T1000 (cell line): Measurements from ENCODE around the gene FIBCD1.

Source experiments
- DNase-seq: peaks from one replicate; lab custom pipeline; 2025; ENCODE audit warnings: mixed read lengths; lab: John Stamatoyannopoulos, UW

The FIBCD1 gene

GRCh38 chr9:130878295-130878694, 60.8 kb downstream of the FIBCD1 start:
- DNase-seq: no peak

- no peak for DNase-seq
Measured at GRCh38 chr9:130877300-130877699, 61.7 kb downstream of the FIBCD1 start.

GRCh38 chr9:130874783-130875182, 64.3 kb downstream of the FIBCD1 start:
- no peak for DNase-seq

GRCh38 chr9:130873966-130874365, 65.1 kb downstream of the FIBCD1 start:
- DNase-seq: no peak

GRCh38 chr9:130872912-130873503, 66.0 kb downstream of the FIBCD1 start:
- DNase-seq: no peak

- DNase-seq: no peak
Measured at GRCh38 chr9:130872508-130872907, 66.5 kb downstream of the FIBCD1 start.

- DNase-seq: no peak
Measured at GRCh38 chr9:130872093-130872492, 67.0 kb downstream of the FIBCD1 start.

GRCh38 chr9:130871395-130872062, 67.5 kb downstream of the FIBCD1 start:
- no peak for DNase-seq

- DNase-seq: no peak
Measured at GRCh38 chr9:130870491-130871381, 68.3 kb downstream of the FIBCD1 start.

GRCh38 chr9:130869250-130869649, 69.8 kb downstream of the FIBCD1 start:
- no peak for DNase-seq

- no peak for DNase-seq
Measured at GRCh38 chr9:130868230-130868629, 70.8 kb downstream of the FIBCD1 start.

GRCh38 chr9:130867556-130867955, 71.5 kb downstream of the FIBCD1 start:
- DNase-seq: no peak

- DNase-seq: peak; percentile 57
Measured at GRCh38 chr9:130866474-130866965, 72.5 kb downstream of the FIBCD1 start.

GRCh38 chr9:130865921-130866320, 73.1 kb downstream of the FIBCD1 start:
- DNase-seq: no peak

- no peak for DNase-seq
Measured at GRCh38 chr9:130864541-130864940, 74.5 kb downstream of the FIBCD1 start.

GRCh38 chr9:130862747-130863146, 76.3 kb downstream of the FIBCD1 start:
- no peak for DNase-seq

- DNase-seq: no peak
Measured at GRCh38 chr9:130862217-130862616, 76.8 kb downstream of the FIBCD1 start.

GRCh38 chr9:130861372-130862180, 77.5 kb downstream of the FIBCD1 start:
- DNase-seq: no peak

GRCh38 chr9:130860458-130861316, 78.4 kb downstream of the FIBCD1 start:
- peak; percentile 60 for DNase-seq

GRCh38 chr9:130858739-130859705, 80.0 kb downstream of the FIBCD1 start:
- DNase-seq: no peak
